GM12878 (cell line): Measurements from ENCODE around the gene ZBTB7B. TPM values are rescaled to one million over a fixed set of nuclear protein-coding genes. Genes with fewer than 3 reads are reported as not detected.

Experiments
- ATAC-seq: fragments of 200-7000 bp; cut with Tn5 transposase; 3 replicates; pipeline ENCODE4 v1.9.1; 2020; ENCODE audit warnings: mild to moderate bottlenecking, moderate library complexity
- BruUV-seq: library from RNA; stranded (reverse); fragments of 400-500 nt; replicated peaks from 2 replicates; lab custom pipeline; 2021; lab: Mats Ljungman, UMichigan
- CTCF ChIA-PET: fragments of 300-600 bp; sonication (Branson Sonifier 250); formaldehyde crosslinking; extraction: SDS; loops from one replicate; lab custom pipeline; 2021; ENCODE audit warnings: inconsistent platforms; lab: Yijun Ruan, JAX
- POLR2A ChIA-PET: fragments of 350-600 bp; formaldehyde crosslinking; extraction: SDS; loops from one replicate; lab custom pipeline; 2021; ENCODE audit warnings: inconsistent platforms; lab: Charles Lee
- RAD21 ChIA-PET: fragments of 300-600 bp; sonication (Branson Sonifier 250); formaldehyde crosslinking; loops from one replicate; lab custom pipeline; 2023; ENCODE audit warnings: antibody characterized with exemption; ENCODE audit not compliant: unreplicated experiment; lab: Charles Lee
- SMC1A ChIA-PET: fragments of 300-600 bp; sonication (Branson Sonifier 250); formaldehyde crosslinking; loops from one replicate; lab custom pipeline; 2023; ENCODE audit not compliant: unreplicated experiment, uncharacterized antibody; lab: Charles Lee
- DNase-seq: peaks from one replicate; pipeline ENCODE4 v3.0.0-alpha.2; 2011; ENCODE audit warnings: low read depth, low spot score
- FAIRE-seq: peaks from 3 replicates; lab custom pipeline; 2011; peaks lifted over from hg19 to GRCh38; lab: Jason Lieb, UNC
- H2AFZ ChIP-seq: 2 replicates; pipeline ENCODE4 v1.6.0; 2011; ENCODE audit warnings: low read depth, low read length, control low read depth; ENCODE audit not compliant: control insufficient read depth
- H3K27ac ChIP-seq: 2 replicates; pipeline ENCODE4 v1.5.1; 2011; ENCODE audit warnings: control low read depth; ENCODE audit not compliant: control insufficient read depth, insufficient read depth
- H3K27me3 ChIP-seq, 2 experiments: replicated peaks in 1 of 2; 2 replicates each; pipeline versions ENCODE4 v1.6.0 to v1.6.1; 2011; ENCODE audit warnings: low read length in 1 of 2; ENCODE audit not compliant: control insufficient read depth in 2 of 2, insufficient read depth in 2 of 2
- H3K36me3 ChIP-seq, 2 experiments: 2 replicates each; pipeline ENCODE4 v1.5.1; 2011; ENCODE audit warnings: low read length in 1 of 2; ENCODE audit not compliant: control insufficient read depth in 2 of 2, insufficient read depth in 2 of 2
- H3K4me1 ChIP-seq: 2 replicates; pipeline ENCODE4 v1.6.1; 2011; ENCODE audit warnings: mild to moderate bottlenecking, low read length, moderate library complexity, mixed read lengths; ENCODE audit not compliant: control insufficient read depth, insufficient read depth
- H3K4me2 ChIP-seq: 2 replicates; pipeline ENCODE4 v1.6.0; 2011; ENCODE audit warnings: control low read depth; ENCODE audit not compliant: control insufficient read depth, insufficient read depth
- H3K4me3 ChIP-seq: fragments of 200-600 bp; sonication (generic); 2 replicates; pipeline ENCODE4 v1.5.1; 2016
- H3K79me2 ChIP-seq: 2 replicates; pipeline ENCODE4 v1.6.0; 2011; ENCODE audit warnings: low read length; ENCODE audit not compliant: control insufficient read depth, insufficient read depth
- H3K9ac ChIP-seq: 2 replicates; pipeline ENCODE4 v1.8.0; 2011; ENCODE audit warnings: low read length, control low read depth, mixed read lengths; ENCODE audit not compliant: control insufficient read depth, insufficient read depth
- H3K9me3 ChIP-seq: replicated peaks from 3 replicates; pipeline ENCODE4 v1.5.1; 2011; ENCODE audit warnings: mild to moderate bottlenecking, low read length; ENCODE audit not compliant: control insufficient read depth, insufficient read depth
- H4K20me1 ChIP-seq: 2 replicates; pipeline ENCODE4 v1.6.0; 2011; ENCODE audit not compliant: control insufficient read depth, insufficient read depth
- CREB1 ChIP-seq: IDR thresholded peaks from 2 replicates; pipeline ENCODE4 v1.6.1; 2012; ENCODE audit warnings: low read depth, mild to moderate bottlenecking, inconsistent platforms
- POLR2A ChIP-seq: IDR thresholded peaks from 2 replicates; pipeline ENCODE4 v1.6.1; 2011; ENCODE audit warnings: low read depth, mild to moderate bottlenecking, low read length
- POLR2AphosphoS5 ChIP-seq: IDR thresholded peaks from 2 replicates; pipeline ENCODE4 v1.6.1; 2011; ENCODE audit warnings: mild to moderate bottlenecking, low read length, inconsistent platforms
- SIX5 ChIP-seq: IDR thresholded peaks from 2 replicates; pipeline ENCODE4 v1.6.1; 2011; ENCODE audit warnings: mild to moderate bottlenecking, low read depth, low read length, moderate library complexity; ENCODE audit not compliant: severe bottlenecking
- WGBS: methylation state at CpG from one replicate; pipeline ENCODE4 v1.1.6; 2016; ENCODE audit warnings: low lambda C conversion rate; ENCODE audit not compliant: insufficient replicate concordance, insufficient coverage; ENCODE audit errors: missing lambda C conversion rate; 5-methylcytosine and 5-hydroxymethylcytosine counted together
- in situ Hi-C: fragments of 300-500 bp; cut with MboI; formaldehyde crosslinking; loops from 9 replicates; pipeline ENCODE4 v1.14.3; 2018; ENCODE audit warnings: mixed read lengths
- intact Hi-C: fragments of 100-400 bp; cut with micrococcal nuclease; formaldehyde crosslinking; loops from one replicate; pipeline ENCODE4 v1.14.2; 2022; ENCODE audit not compliant: unreplicated experiment
- polyA plus RNA-seq, 11 experiments: library from polyadenylated mRNA; depleted of rRNA in 4 of 11; unstranded in 6 of 11; stranded (reverse) in 5 of 11; fragments of >200 nt; fragmentation: Nextera tagmentation in 4 of 11; fragmentation: Illumina TruSeq in 1 of 11; extraction: Ambion mirVana in 4 of 11; extraction: Trizol in 1 of 11; gene quantifications; 1 replicate in 1 of 11; 2 replicates in 10 of 11; pipeline versions ENCODE4 v1.2.1 to v1.2.3, GENCODE V29; 2011 to 2016; ENCODE audit warnings: inconsistent platforms in 2 of 11, missing spikeins in 2 of 11, low read depth in 1 of 11
- total RNA-seq, 4 experiments: library from RNA; depleted of rRNA in 3 of 4; stranded (reverse); fragments of >200 nt in 3 of 4; fragmentation: Illumina TruSeq in 1 of 4; extraction: Trizol in 1 of 4; gene quantifications; 2 replicates each; pipeline versions ENCODE4 v1.2.1 to v1.2.3, GENCODE V29; 2013 to 2021

The ZBTB7B gene
- total and polyA plus RNA-seq, 10 of the 15 experiments (the other 5 are each of a cell fraction or from before 2014, with no cell fraction given) = 0.11 to 44.9 (median 11.3) TPM

DNA sequence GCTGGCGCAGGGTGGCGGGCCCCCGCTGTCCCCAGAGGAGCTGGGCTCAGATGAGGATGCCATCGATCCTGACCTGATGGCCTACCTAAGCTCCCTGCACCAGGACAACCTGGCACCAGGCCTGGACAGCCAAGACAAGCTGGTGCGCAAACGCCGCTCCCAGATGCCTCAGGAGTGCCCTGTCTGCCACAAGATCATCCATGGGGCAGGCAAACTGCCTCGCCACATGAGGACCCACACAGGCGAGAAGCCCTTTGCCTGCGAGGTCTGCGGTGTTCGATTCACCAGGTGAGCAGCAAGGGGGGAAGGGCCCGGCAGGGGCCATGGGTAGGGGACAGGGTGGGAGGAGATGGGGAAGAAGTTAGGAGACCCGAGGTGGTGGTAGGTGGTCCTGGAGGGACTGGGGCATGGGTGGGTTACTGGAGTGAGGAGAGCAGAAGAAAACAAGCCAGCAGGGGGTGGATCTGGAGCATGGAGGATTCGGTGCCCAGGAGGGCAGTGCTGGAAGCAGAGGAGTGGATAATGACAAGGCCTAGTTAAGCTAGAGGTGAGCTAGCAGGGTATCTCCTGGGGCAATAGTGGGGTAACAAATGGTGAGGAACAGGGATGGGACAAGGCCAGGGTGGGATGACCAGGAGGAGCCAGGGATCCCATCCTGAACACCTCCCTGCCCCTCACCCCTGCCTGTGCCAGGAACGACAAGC, 13.1 kb downstream of the ZBTB7B start:
- H3K4me2 ChIP-seq = no peak overlapping the region
- no peak overlapping the region for H3K4me3 ChIP-seq
- no peak for ATAC-seq
- ChIA-PET POLR2A (interaction anchor here (1.0 to 2.3 kb wide), 6 partner anchors 9 to 63 kb away, joined by 4 to 11 read pairs (median 6); partner anchors contain the start of gene FLAD1), RAD21 (interaction anchor here (1.0 to 2.2 kb wide), 4 partner anchors 12 to 456 kb away, joined by 3 to 6 read pairs (median 4); no protein-coding TSS in a partner anchor)
- H3K4me1 ChIP-seq = peaks cover 25% of the 10 kb centered on the region
- intact Hi-C loops = loop anchor here (2.0 kb wide), 2 partner anchors 13 to 31 kb away; partner anchors contain the start of gene ZBTB7B
- H3K79me2 ChIP-seq = no peaks in the 10 kb centered on the region; the same call in none of the 2 replicates
- no peak overlapping the region for H3K27ac ChIP-seq
- H3K9me3 ChIP-seq = no peaks in the 10 kb centered on the region
- FAIRE-seq = peak; percentile 18
- H2AFZ ChIP-seq = no peak overlapping the region
- no peaks in the 10 kb centered on the region for H4K20me1 ChIP-seq
- TF ChIP-seq CREB1 (no peak), POLR2A (peak; percentile 31; the same call in 1 of the 2 replicates)
- TF ChIP-seq, all 136 proteins: peak for 1
- Histone ChIP-seq H3K27me3 (no peaks in the 10 kb centered on the region), H3K9ac (no peak overlapping the region), H3K36me3 (peaks cover 0 to 22% of the 10 kb centered on the region in 2 experiments; a peak in 3 of 4 replicates)
- 90% methylated on average over 16 of the region's 16 CpGs for WGBS
- CTCF ChIA-PET = interaction anchor here (0.7 to 3.1 kb wide), 6 partner anchors 8 to 456 kb away, joined by 3 to 42 read pairs (median 14); partner anchors contain the start of genes FLAD1, SHC1 and ZBTB7B
- no peak for DNase-seq
- in situ Hi-C loops = no loop called here
- no TSS peak for BruUV-seq
- SMC1A ChIA-PET = interaction anchor here (0.6 to 2.8 kb wide), 12 partner anchors 12 to 456 kb away, joined by 3 to 14 read pairs (median 4); partner anchors contain the start of gene PYGO2

GRCh38 chr1:155016231-155016831, 13.7 kb downstream of the ZBTB7B start:
- in situ Hi-C loops = no loop called here
- no peak for ATAC-seq

More at GRCh38 chr1:155016231-155016831, 13.7 kb downstream of the ZBTB7B start:
- H3K9ac ChIP-seq = no peak overlapping the region
- SMC1A ChIA-PET = interaction anchor here (0.6 to 2.8 kb wide), 15 partner anchors 12 to 457 kb away, joined by 3 to 14 read pairs (median 3); partner anchors contain the start of genes FLAD1, LENEP and PYGO2
- H3K4me1 ChIP-seq = peaks cover 23% of the 10 kb centered on the region
- TF ChIP-seq SIX5 = no peak
- TF ChIP-seq POLR2AphosphoS5 = 0 out of 2 replicates have a peak, but pooled peaks have one; percentile 7
- H3K4me2 ChIP-seq = peak overlapping the region; percentile 90
- H3K27me3 ChIP-seq = no peaks in the 10 kb centered on the region
- RAD21 ChIA-PET = interaction anchor here (0.8 to 3.1 kb wide), 12 partner anchors 13 to 457 kb away, joined by 3 to 14 read pairs (median 4); partner anchors contain the start of genes ADAM15, SHC1 and ZBTB7B
- H3K27ac ChIP-seq = peak overlapping the region; percentile 75
- no peaks in the 10 kb centered on the region for H4K20me1 ChIP-seq
- no peak overlapping the region for H3K4me3 ChIP-seq
- no peak for FAIRE-seq
- POLR2A ChIA-PET = interaction anchor here (0.6 to 2.8 kb wide), 12 partner anchors 8 to 177 kb away, joined by 3 to 11 read pairs (median 4); partner anchors contain the start of genes FLAD1, PMVK and ZBTB7B
- no peaks in the 10 kb centered on the region; the same call in 1 of the 2 replicates for H3K79me2 ChIP-seq
- BruUV-seq = TSS peak; percentile 42
- intact Hi-C loops = loop anchor here (2.0 kb wide), 2 partner anchors 14 to 32 kb away; partner anchors contain the start of gene ZBTB7B
- no peaks in the 10 kb centered on the region for H3K9me3 ChIP-seq
- CTCF ChIA-PET = interaction anchor here (0.6 to 4.2 kb wide), 22 partner anchors 9 to 456 kb away, joined by 3 to 42 read pairs (median 6); partner anchors contain the start of genes FLAD1, PMVK, PYGO2 and SHC1
- peaks cover 0 to 18% of the 10 kb centered on the region in 2 experiments; a peak in 3 of 4 replicates for H3K36me3 ChIP-seq
- no peak overlapping the region for H2AFZ ChIP-seq
- 25% methylated on average over 23 of the region's 26 CpGs for whole genome bisulfite sequencing
- no peak for DNase-seq
